Ovary (tissue), 3 donors: ENCODE measurements around the gene ETV6.

ENCODE experiments used
- CTCF ChIP-seq, 3 donors: fragments of 450-650 bp in 2 of 3; fragments of 200-600 bp in 1 of 3; IDR thresholded peaks; one replicate each; pipeline versions ENCODE4 v1.5.1 to v1.8.0; 2016 to 2022; ENCODE audit warnings: antibody characterized with exemption in 3 of 3, mild to moderate bottlenecking in 1 of 3
- EP300 ChIP-seq: sonication (generic); formaldehyde crosslinking; IDR thresholded peaks from one replicate; pipeline ENCODE4 v1.6.1; 2017; ENCODE audit warnings: antibody characterized with exemption
- donor health status: DM: no; HTN: no; CAD: no.

GRCh38 chr12:11653215-11653753 lies 3.8 kb downstream of the ETV6 start:
- no peak for TF ChIP-seq EP300
- TF ChIP-seq CTCF (IDR thresholded peaks at IDR 0.05) = no peak
